Measurements from ENCODE around the gene MED14. TPM values are rescaled to one million over a fixed set of nuclear protein-coding genes. Genes with fewer than 3 reads are reported as not detected.

Gene MED14
- total and polyA plus RNA-seq, 10 of the 15 experiments (the other 5 are each of a cell fraction or from before 2014, with no cell fraction given) = 8.8 to 99.4 (median 29.4) TPM

GRCh38 chrX:40623665-40624064 is 111.7 kb downstream of the MED14 start:
- H3K36me3 ChIP-seq (ENCODE audit: control insufficient read depth in 2 of 2, insufficient read depth in 2 of 2, low read length in 1 of 2) = peaks cover 0 to 9% of the 10 kb centered on the region in 2 experiments; a peak in 2 of 4 replicates
- no peak overlapping the region for H2AFZ ChIP-seq (ENCODE audit: control insufficient read depth, low read depth, low read length)
- FAIRE-seq (no peak), DNase-seq (ENCODE audit: low read depth, low spot score) (no peak), ATAC-seq (no peak)
- H3K9ac ChIP-seq (ENCODE audit: control insufficient read depth, insufficient read depth, low read length) = no peak overlapping the region
- in situ Hi-C loops (cut with MboI) (no loop called here), intact Hi-C loops (cut with micrococcal nuclease; ENCODE audit: unreplicated experiment) (no loop called here)
- no peaks in the 10 kb centered on the region for H3K79me2 ChIP-seq (ENCODE audit: control insufficient read depth, insufficient read depth, low read length)
- H3K27me3 ChIP-seq (replicated peaks in 1 of 2; ENCODE audit: control insufficient read depth in 2 of 2, insufficient read depth in 2 of 2, low read length in 1 of 2) = no peaks in the 10 kb centered on the region
- ChIA-PET POLR2A (no interaction called here), SMC1A (ENCODE audit: uncharacterized antibody, unreplicated experiment) (interaction anchor here (0.7 to 1.0 kb wide), 2 partner anchors 11 to 25 kb away, joined by 3 to 5 read pairs; no protein-coding TSS in a partner anchor), RAD21 (ENCODE audit: unreplicated experiment) (no interaction called here), CTCF (interaction anchor here (1.0 to 1.1 kb wide), 2 partner anchors 9 to 15 kb away, joined by 3 read pairs; no protein-coding TSS in a partner anchor)
- no peaks in the 10 kb centered on the region for H4K20me1 ChIP-seq (ENCODE audit: control insufficient read depth, insufficient read depth)
- no peak overlapping the region for H3K4me3 ChIP-seq
- H3K4me1 ChIP-seq (ENCODE audit: control insufficient read depth, insufficient read depth, low read length) = no peaks in the 10 kb centered on the region
- TF ChIP-seq SREBF1 (IDR thresholded peaks at IDR 0.05; ENCODE audit: low read length) (no peak), POLR2AphosphoS5 (IDR thresholded peaks at IDR 0.05; ENCODE audit: low read length) (no peak)
- H3K9me3 ChIP-seq (replicated peaks; ENCODE audit: control insufficient read depth, insufficient read depth, low read length) = no peaks in the 10 kb centered on the region; the same call in 2 of the 3 replicates
- 97% methylated on average over 32 of the region's 32 CpGs for WGBS (ENCODE audit: insufficient coverage, insufficient replicate concordance, low lambda C conversion rate, missing lambda C conversion rate)
- BruUV-seq (replicated peaks) = no TSS peak
- H3K27ac ChIP-seq (ENCODE audit: control insufficient read depth, insufficient read depth) = no peak overlapping the region
- no peak overlapping the region for H3K4me2 ChIP-seq (ENCODE audit: control insufficient read depth, insufficient read depth)

- Histone ChIP-seq H3K9ac (ENCODE audit: control insufficient read depth, insufficient read depth, low read length) (no peak within 1 kb of the TSS), H3K9me3 (replicated peaks; ENCODE audit: control insufficient read depth, insufficient read depth, low read length) (no peaks in the 10 kb centered on the region; the same call in 2 of the 3 replicates), H4K20me1 (ENCODE audit: control insufficient read depth, insufficient read depth) (no peaks in the 10 kb centered on the region), H3K4me1 (ENCODE audit: control insufficient read depth, insufficient read depth, low read length) (no peaks in the 10 kb centered on the region), H3K4me3 (no peak within 1 kb of the TSS), H3K27me3 (replicated peaks in 1 of 2; ENCODE audit: control insufficient read depth in 2 of 2, insufficient read depth in 2 of 2, low read length in 1 of 2) (no peaks in the 10 kb centered on the region), H3K4me2 (ENCODE audit: control insufficient read depth, insufficient read depth) (no peak within 1 kb of the TSS), H3K36me3 (ENCODE audit: control insufficient read depth in 2 of 2, insufficient read depth in 2 of 2, low read length in 1 of 2) (peaks cover 0 to 6% of the 10 kb centered on the region in 2 experiments; a peak in 2 of 4 replicates), H3K79me2 (ENCODE audit: control insufficient read depth, insufficient read depth, low read length) (no peaks in the 10 kb centered on the region), H3K27ac (ENCODE audit: control insufficient read depth, insufficient read depth) (no peak within 1 kb of the TSS), H2AFZ (ENCODE audit: control insufficient read depth, low read depth, low read length) (no peak within 1 kb of the TSS)
- FAIRE-seq (no peak), ATAC-seq (no peak), DNase-seq (ENCODE audit: low read depth, low spot score) (no peak)
- RAD21 ChIA-PET (ENCODE audit: unreplicated experiment) = no interaction called here
- POLR2A ChIA-PET = no interaction called here
- intact Hi-C loops (cut with micrococcal nuclease; ENCODE audit: unreplicated experiment) (no loop called here), in situ Hi-C loops (cut with MboI) (no loop called here)
- no TSS peak for BruUV-seq (replicated peaks)
- SMC1A ChIA-PET (ENCODE audit: uncharacterized antibody, unreplicated experiment) = interaction anchor here (1.0 kb wide), 1 partner anchor 11 kb away, joined by 5 read pairs; no protein-coding TSS in a partner anchor
- 96% methylated on average over 38 of the region's 38 CpGs for WGBS (ENCODE audit: insufficient coverage, insufficient replicate concordance, low lambda C conversion rate, missing lambda C conversion rate)
- CTCF ChIA-PET = interaction anchor here (1.1 kb wide), 1 partner anchor 15 kb away, joined by 3 read pairs; no protein-coding TSS in a partner anchor
- no peak for TF ChIP-seq TBL1XR1 (IDR thresholded peaks at IDR 0.05; ENCODE audit: low read depth, low read length)
These were observed 112.2 kb downstream of the MED14 start, which contains the start of gene MPC1L for GRCh38 chrX:40623139-40623536. Gene MPC1L (plus strand): TSS chrX:40623428. CDS start chrX:40623566, 138 bp downstream.

All from GM12878 (cell line).